GM18499 (cell line): Measurements from ENCODE around the gene UCK1.
A peak's percentile ranks its signal among the peaks of the same experiment; 100 is the strongest.

ENCODE experiments used
- ATAC-seq: cut with Tn5 transposase; IDR thresholded peaks from one replicate; pipeline ENCODE4 v1.9.1; 2021; ENCODE audit warnings: moderate number of reproducible peaks; ENCODE audit not compliant: insufficient read depth, unreplicated experiment

The UCK1 gene

GRCh38 chr9:131530920-131531832, at the start of gene UCK1:
UCK1 (minus strand) TSS chr9:131531263; CDS start chr9:131531174, 89 bp downstream.
- no peak for ATAC-seq

DNA sequence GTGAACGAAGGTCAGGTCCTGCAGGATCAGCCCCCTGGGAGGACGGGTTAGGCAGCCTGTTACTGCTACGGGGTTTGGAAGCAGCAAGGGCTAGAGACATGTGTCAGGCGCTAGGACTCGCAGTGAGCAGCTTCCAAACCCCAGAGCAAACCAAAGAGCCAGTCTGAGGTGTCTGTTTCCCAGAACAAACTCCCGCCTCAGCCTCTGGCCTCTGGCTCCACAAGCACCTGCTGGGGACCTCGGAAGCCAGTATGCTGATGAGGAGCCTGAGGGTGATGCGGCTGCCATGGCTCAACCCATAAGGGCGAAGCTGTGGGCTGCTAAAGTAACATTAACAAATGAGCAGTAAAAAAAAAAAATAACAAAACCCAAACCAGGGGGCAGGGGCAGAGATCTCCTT, 49.3 kb upstream of the UCK1 start:
- no peak for ATAC-seq

GRCh38 chr9:131579789-131580211, 48.7 kb upstream of the UCK1 start:
- no peak for ATAC-seq

DNA sequence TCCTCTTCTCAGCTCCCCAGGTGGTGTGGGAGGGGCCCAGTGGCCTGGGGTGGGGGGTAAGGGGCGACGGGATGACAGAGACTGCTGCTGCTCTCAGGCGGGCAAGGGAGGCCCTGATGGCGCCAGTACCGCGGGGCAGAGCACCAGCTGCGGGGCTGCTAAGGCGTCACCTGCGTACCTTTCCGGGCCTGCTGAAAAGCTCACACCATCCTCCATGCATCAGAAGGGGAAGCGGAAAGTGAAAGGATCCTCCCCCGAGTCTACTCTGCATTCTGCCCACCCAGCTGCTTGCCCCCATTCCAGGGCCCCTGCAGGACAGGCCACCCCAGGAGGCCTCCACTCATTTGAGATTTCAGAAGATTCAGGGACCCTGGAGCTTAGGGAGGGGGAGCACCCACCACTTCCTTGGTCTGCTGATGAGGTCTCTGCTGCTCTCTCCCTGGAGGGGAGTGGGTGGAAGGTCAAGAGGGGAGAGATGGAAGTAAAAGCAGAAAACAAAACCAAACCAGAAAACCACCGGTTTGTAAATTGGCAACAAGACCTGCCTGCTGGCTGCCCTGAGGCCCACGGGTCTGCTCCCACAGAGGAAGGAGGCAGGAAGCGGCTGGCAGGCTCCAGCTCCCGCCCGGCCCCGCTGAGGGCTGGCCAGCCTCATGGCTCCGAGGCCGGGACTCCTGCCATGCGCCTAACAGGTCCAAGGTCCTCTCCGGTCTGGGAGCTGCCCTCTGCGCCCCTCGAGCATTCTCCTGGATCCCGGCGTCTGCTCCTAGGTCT, 47.9 kb upstream of the UCK1 start:
- peak; percentile 48 for ATAC-seq

DNA sequence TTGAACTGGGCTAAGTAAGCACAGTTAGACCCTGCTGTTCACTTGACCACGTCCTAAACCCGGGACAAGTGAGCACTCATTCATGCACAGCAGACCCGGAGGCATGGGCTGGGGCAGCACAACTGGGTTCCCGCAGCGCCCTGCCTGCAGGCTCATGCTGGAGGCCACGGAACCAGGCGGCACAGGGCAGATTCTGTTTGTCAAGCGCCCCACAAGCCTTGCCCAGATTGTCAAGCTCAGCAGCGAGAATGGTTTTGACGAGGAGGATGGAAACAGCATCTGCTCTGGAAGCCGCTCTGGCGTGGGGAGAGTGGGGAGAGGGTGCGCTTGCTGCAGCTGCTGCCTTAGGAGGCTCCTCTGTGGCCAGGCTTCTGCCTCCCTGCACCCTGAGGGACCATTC, 47.0 kb upstream of the UCK1 start:
- ATAC-seq = no peak

DNA sequence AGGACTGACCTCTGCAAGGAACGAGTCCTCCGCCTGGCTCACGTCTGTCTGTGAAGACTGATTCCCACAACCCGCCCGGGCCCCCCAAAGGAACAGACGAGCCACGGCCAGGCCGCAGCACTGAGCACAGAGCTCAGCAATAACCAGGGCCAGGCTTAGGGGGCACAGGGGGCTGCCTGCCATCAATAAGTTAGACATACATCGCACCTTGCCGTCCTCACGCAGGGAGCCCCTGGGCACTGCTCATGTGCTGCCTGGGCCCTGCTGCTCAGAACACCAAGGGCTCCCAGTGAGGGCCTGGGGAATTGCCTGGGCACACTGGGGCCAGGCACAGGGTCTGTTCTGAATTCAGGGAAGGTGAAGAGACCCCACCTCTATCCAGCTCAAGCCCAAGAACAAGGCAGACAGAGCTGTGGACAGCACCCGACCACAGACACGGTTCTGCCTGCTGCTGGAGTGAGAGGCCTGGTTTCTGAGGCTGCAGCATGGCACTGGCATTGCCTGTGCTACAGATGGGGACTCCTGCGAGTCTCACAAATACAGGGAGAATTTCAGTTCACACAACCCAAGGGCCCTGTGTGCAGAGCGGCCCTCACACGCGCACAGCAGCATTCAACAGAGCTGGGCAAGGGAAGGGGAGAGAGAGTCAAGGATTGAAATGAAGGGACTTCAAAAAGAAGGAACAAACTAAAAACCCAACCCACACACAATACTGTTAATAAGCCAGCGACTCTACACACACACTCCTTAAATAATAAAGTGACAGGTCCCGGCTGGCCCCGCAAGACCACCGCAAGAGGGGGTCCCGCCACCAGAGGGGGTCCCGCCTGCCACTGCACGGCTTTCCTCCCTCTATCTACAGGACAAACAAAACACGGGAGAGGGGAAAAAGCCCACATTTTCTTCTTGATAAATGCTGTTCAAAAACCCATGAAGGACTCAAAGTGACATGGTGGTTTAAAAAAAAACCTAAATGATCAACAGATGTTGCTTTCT, 46.2 kb upstream of the UCK1 start:
- no peak for ATAC-seq

DNA sequence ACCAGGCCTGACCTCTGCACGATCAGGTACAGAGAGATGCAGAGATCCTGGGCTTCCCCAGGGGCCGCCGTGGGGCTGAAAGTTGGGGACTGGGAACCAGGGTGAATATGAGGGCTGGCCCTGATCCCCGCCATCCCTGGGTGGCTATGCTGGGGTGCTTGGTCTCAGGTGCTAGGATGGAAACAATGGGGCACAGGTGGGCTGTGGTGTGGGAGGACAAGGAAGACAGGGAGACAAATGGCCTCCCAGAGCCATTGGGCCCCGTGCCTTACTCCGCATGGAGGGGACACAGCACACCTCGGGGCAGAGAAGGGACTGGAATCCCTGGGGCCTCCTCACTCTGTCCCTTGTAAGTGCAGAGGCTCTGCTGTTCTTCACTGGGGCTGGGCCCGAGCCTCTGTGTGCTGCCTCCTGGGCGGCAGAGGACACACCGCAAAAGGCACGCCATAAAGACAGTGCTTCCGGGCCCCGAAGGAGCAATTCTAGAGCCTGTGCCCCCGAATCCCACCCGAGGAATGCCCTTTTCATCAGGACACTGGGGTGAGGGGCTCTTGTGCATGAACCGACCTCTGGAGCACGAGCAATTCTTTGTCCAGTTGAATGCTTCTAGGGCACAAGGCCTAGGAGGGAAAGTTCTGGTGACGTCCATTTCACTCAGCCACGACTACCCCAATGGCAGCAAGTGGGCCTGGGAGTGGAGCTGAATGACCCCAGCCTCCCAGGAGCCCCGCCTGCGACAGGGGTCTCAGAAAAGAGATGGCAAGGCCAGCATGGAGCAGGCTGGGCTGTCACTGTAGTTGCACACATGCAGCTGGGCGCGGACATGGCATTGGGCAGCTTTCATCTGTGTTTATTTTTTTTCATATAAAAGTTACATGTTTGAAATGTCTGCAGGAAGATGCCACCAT, 45.1 kb upstream of the UCK1 start:
- no peak for ATAC-seq

DNA sequence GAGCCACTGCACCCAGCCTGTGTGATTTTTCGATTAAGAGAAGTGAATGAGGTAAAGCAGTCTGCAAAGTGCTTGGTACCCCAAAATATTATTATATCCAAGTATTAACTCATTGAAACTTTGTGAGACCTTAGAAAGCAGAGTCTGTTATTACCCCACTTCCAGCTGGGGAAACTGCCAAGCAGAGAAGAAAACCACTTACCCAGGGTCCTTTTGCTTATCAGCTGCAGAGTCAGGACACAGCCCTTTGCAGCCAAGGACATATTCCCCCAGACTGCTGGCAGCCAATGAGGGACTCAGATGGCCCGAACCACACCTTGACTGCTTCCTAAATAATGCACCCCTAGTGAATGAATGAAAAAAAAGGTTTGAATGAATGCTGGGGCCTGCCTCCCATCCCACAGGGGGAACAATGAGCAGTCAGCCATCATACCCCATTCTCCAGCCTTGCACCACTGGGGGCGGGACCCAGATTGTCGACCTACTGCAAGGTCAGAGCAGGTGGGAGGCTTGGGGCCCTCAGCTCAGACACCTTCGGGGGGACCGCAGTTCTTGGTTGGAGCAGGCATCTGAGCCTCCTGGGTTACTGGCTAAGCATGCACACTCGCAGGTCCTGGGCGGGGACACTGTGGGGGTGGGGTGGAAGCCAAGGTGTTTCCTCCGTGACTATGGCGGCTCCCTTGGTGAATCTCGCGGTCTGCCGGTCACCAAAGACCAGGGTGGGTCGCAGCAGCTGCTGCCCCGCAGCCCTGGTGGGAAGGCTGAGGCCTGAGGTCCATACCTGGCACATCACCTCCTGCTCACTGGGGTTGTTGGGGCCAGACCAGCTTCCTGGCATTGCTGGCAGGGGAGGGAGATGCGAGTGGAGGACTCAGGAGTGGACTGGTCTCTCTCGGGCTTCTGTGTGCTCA, 43.9 kb upstream of the UCK1 start:
- ATAC-seq = no peak

DNA sequence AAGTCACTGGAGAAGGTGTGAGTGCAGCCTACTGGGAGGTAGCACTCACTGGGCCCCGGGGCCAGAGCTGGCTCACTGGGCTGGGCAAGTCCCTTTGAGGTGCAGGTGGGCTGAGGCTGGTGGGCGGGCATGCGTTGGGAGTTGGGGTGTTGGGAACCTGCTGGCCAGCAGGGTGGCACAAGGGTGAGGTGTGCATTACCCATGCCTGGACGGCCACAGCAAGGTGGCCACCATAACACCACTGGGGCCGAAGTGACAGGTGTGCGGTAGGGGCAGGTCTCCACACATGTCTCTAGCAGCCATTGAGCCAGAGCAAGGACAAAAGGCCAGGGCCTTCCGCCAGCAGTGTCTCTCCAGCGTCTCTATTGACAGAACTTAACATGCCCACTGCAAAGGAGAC, 36.8 kb upstream of the UCK1 start:
- ATAC-seq = no peak

- ATAC-seq = no peak
Observed at GRCh38 chr9:131566158-131566557, 35.1 kb upstream of the UCK1 start.

DNA sequence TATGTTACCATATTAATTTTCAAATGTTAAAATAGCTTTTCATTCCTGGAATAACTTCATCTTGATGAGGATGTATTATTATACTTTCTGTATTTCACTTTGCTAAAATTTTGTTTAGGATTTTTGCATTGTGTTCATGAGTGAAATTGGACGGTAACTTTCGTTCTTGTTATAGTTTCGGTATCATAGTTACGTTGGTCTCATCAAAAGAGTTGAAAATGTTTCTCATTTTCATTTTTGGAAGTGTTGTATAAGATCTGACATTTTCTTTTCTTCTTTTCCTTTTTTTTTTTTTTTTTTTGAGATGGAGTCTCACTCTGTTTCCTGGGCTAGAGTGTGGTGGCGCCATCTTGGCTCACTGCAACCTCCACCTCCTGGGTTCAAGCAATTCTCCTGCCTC, 34.3 kb upstream of the UCK1 start:
- ATAC-seq = no peak

- ATAC-seq = no peak
Observed at GRCh38 chr9:131562032-131562959, 31.2 kb upstream of the UCK1 start.

- ATAC-seq = no peak
Observed at GRCh38 chr9:131559421-131560000, 28.4 kb upstream of the UCK1 start.

- no peak for ATAC-seq
Observed at GRCh38 chr9:131557855-131558548, 26.9 kb upstream of the UCK1 start.

- no peak for ATAC-seq
Observed at GRCh38 chr9:131555841-131556673, 25.0 kb upstream of the UCK1 start.
